H1 (cell line): Measurements from ENCODE around the gene LBX1. TPM values are rescaled to one million over a fixed set of nuclear protein-coding genes. Genes with fewer than 3 reads are reported as not detected.

Source experiments
- CTCF ChIA-PET: fragments of 300-600 bp; sonication (Branson Sonifier 250); formaldehyde crosslinking; loops from one replicate; lab custom pipeline; 2021; ENCODE audit not compliant: partially characterized antibody; lab: Charles Lee
- POLR2A ChIA-PET: fragments of 300-600 bp; sonication (Branson Sonifier 250); formaldehyde crosslinking; loops from one replicate; lab custom pipeline; 2021; ENCODE audit warnings: inconsistent platforms; ENCODE audit not compliant: partially characterized antibody; lab: Charles Lee
- DNase-seq, 2 experiments: peaks; one replicate each; pipeline versions ENCODE4 v3.0.0 to v3.0.0-alpha.2; 2010 to 2022; ENCODE audit warnings: low spot score in 2 of 2, low read depth in 1 of 2, mixed read lengths in 1 of 2
- FAIRE-seq: peaks from 2 replicates; lab custom pipeline; 2011; peaks lifted over from hg19 to GRCh38; lab: Jason Lieb, UNC
- H2AFZ ChIP-seq: 2 replicates; pipeline ENCODE4 v1.8.1; 2012; ENCODE audit warnings: low read length, inconsistent platforms
- H2AK5ac ChIP-seq: 2 replicates; pipeline ENCODE4 v1.6.1; 2013; ENCODE audit warnings: low read depth, low read length
- H2BK120ac ChIP-seq: replicated peaks from 2 replicates; pipeline ENCODE3; 2013; ENCODE audit warnings: low read depth, low read length, inconsistent platforms
- H2BK12ac ChIP-seq: 2 replicates; pipeline ENCODE4 v1.6.1; 2013; ENCODE audit warnings: low read depth, low read length
- H2BK15ac ChIP-seq: 2 replicates; pipeline ENCODE4 v1.6.1; 2013; ENCODE audit warnings: low read length
- H2BK20ac ChIP-seq: 2 replicates; pipeline ENCODE4 v1.6.1; 2013; ENCODE audit warnings: low read length
- H2BK5ac ChIP-seq: 2 replicates; pipeline ENCODE4 v1.6.1; 2013; ENCODE audit warnings: low read depth, low read length
- H3K14ac ChIP-seq: 2 replicates; pipeline ENCODE4 v1.6.1; 2013; ENCODE audit warnings: inconsistent platforms; ENCODE audit not compliant: insufficient read length
- H3K18ac ChIP-seq: 2 replicates; pipeline ENCODE4 v1.6.1; 2013; ENCODE audit warnings: low read length; ENCODE audit errors: extremely low read depth
- H3K23ac ChIP-seq: 2 replicates; pipeline ENCODE4 v1.6.1; 2013; ENCODE audit warnings: inconsistent platforms; ENCODE audit not compliant: insufficient read length
- H3K23me2 ChIP-seq: 2 replicates; pipeline ENCODE4 v1.6.1; 2013; ENCODE audit warnings: low read depth, low read length
- H3K27ac ChIP-seq: 2 replicates; pipeline ENCODE4 v1.6.1; 2011; ENCODE audit warnings: low read depth, low read length, inconsistent platforms
- H3K27me3 ChIP-seq, 4 experiments: replicated peaks in 1 of 4; 1 replicate in 1 of 4; 2 replicates in 3 of 4; pipeline versions ENCODE4 v1.6.1 to v1.8.1; 2011 to 2013; ENCODE audit warnings: low read length in 3 of 4, mild to moderate bottlenecking in 3 of 4, inconsistent platforms in 2 of 4, mixed read lengths in 2 of 4, moderate library complexity in 1 of 4; ENCODE audit not compliant: control insufficient read depth in 3 of 4, insufficient read depth in 3 of 4; ENCODE audit errors: extremely low read depth in 1 of 4
- H3K36me3 ChIP-seq, 4 experiments: 2 replicates each; pipeline versions ENCODE4 v1.6.1 to v1.8.1; 2011 to 2013; ENCODE audit warnings: mild to moderate bottlenecking in 4 of 4, low read length in 3 of 4, moderate library complexity in 2 of 4, control low read depth in 1 of 4, inconsistent platforms in 1 of 4; ENCODE audit not compliant: insufficient read depth in 4 of 4, control insufficient read depth in 2 of 4
- H3K4ac ChIP-seq: replicated peaks from 2 replicates; pipeline ENCODE3; 2013; ENCODE audit warnings: low read length, low read depth, mixed read lengths, inconsistent platforms; ENCODE audit not compliant: insufficient read length
- H3K4me1 ChIP-seq, 4 experiments: replicated peaks in 1 of 4; 1 replicate in 1 of 4; 2 replicates in 3 of 4; pipeline versions ENCODE4 v1.6.1 to v1.8.1; 2011 to 2013; ENCODE audit warnings: low read length in 3 of 4, inconsistent platforms in 2 of 4, mixed read lengths in 1 of 4; ENCODE audit not compliant: insufficient read depth in 4 of 4, control insufficient read depth in 3 of 4
- H3K4me2 ChIP-seq, 2 experiments: 2 replicates each; pipeline versions ENCODE4 v1.6.1 to v1.8.1; 2011 to 2013; ENCODE audit warnings: low read depth in 2 of 2, low read length in 2 of 2, control low read depth in 1 of 2, inconsistent platforms in 1 of 2, mild to moderate bottlenecking in 1 of 2; ENCODE audit not compliant: insufficient read depth in 1 of 2
- H3K4me3 ChIP-seq, 4 experiments: fragments of 200-600, 300-600 bp in 1 of 4; sonication (generic), shearing (Covaris generic), sonication (Bioruptor Twin) in 1 of 4; 2 replicates each; pipeline versions ENCODE4 v1.5.1 to v1.8.1; 2011 to 2016; ENCODE audit warnings: low read length in 4 of 4, low read depth in 3 of 4, control low read depth in 2 of 4, inconsistent platforms in 2 of 4, mild to moderate bottlenecking in 2 of 4, mixed read lengths in 1 of 4, moderate library complexity in 1 of 4; ENCODE audit not compliant: insufficient read depth in 2 of 4; ENCODE audit errors: extremely low read depth in 1 of 4
- H3K56ac ChIP-seq: replicated peaks from 2 replicates; pipeline ENCODE3; 2013; ENCODE audit warnings: low read depth, mild to moderate bottlenecking, mixed read lengths, low read length, inconsistent platforms; ENCODE audit not compliant: insufficient read length
- H3K79me1 ChIP-seq: 2 replicates; pipeline ENCODE4 v1.6.1; 2013; ENCODE audit warnings: low read depth, low read length, control low read depth
- H3K79me2 ChIP-seq, 2 experiments: 2 replicates each; pipeline versions ENCODE4 v1.6.1 to v1.8.1; 2012 to 2013; ENCODE audit warnings: low read length in 2 of 2, mild to moderate bottlenecking in 2 of 2, inconsistent platforms in 1 of 2; ENCODE audit not compliant: insufficient read depth in 2 of 2, control insufficient read depth in 1 of 2
- H3K9ac ChIP-seq, 4 experiments: replicated peaks in 1 of 4; 1 replicate in 1 of 4; 2 replicates in 3 of 4; pipeline versions ENCODE4 v1.6.1 to v1.8.1; 2011 to 2013; ENCODE audit warnings: low read depth in 3 of 4, low read length in 3 of 4, control low read depth in 2 of 4, mild to moderate bottlenecking in 2 of 4, moderate library complexity in 2 of 4, inconsistent platforms in 1 of 4; ENCODE audit errors: extremely low read depth in 1 of 4
- H3K9me3 ChIP-seq, 2 experiments: 2 replicates each; pipeline versions ENCODE4 v1.6.1 to v1.8.1; 2012 to 2013; ENCODE audit warnings: mild to moderate bottlenecking in 2 of 2, moderate library complexity in 2 of 2, control low read depth in 1 of 2, inconsistent platforms in 1 of 2, low read depth in 1 of 2, low read length in 1 of 2, mixed read lengths in 1 of 2; ENCODE audit not compliant: insufficient read depth in 2 of 2
- H4K20me1 ChIP-seq, 2 experiments: replicated peaks in 1 of 2; 2 replicates each; pipeline versions ENCODE3 to v1.8.1; 2011 to 2013; ENCODE audit warnings: inconsistent platforms in 2 of 2, low read length in 2 of 2, mild to moderate bottlenecking in 1 of 2; ENCODE audit not compliant: insufficient read depth in 2 of 2, control insufficient read depth in 1 of 2
- H4K5ac ChIP-seq: 2 replicates; pipeline ENCODE4 v1.6.1; 2013; ENCODE audit warnings: low read length, low read depth, mixed read lengths, inconsistent platforms; ENCODE audit not compliant: insufficient read length
- H4K8ac ChIP-seq: 2 replicates; pipeline ENCODE4 v1.8.0; 2013; ENCODE audit warnings: mild to moderate bottlenecking, moderate library complexity, low read length, inconsistent platforms; ENCODE audit not compliant: insufficient read depth; ENCODE audit errors: extremely low read depth
- H4K91ac ChIP-seq: replicated peaks from 2 replicates; pipeline ENCODE3; 2013; ENCODE audit warnings: low read length, mixed read lengths, inconsistent platforms; ENCODE audit not compliant: insufficient read length
- CBX5 ChIP-seq: fragments of 300-800, 300-1000 bp; sonication (generic); IDR thresholded peaks from 2 replicates; pipeline ENCODE4 v1.7.1; 2016; ENCODE audit warnings: antibody characterized with exemption, low read length, low read depth
- KDM4A ChIP-seq: IDR thresholded peaks from one replicate; pipeline ENCODE4 v1.7.1; 2012; ENCODE audit warnings: low read depth, mild to moderate bottlenecking, moderate library complexity, low read length, inconsistent platforms; ENCODE audit not compliant: severe bottlenecking
- SIN3A ChIP-seq, 2 experiments: IDR thresholded peaks in 1 of 2; conservative IDR thresholded peaks in 1 of 2; 2 replicates each; pipeline ENCODE4 v1.6.1; 2011 to 2012; ENCODE audit warnings: low read length in 2 of 2, improper control_type of control experiment in 1 of 2, low read depth in 1 of 2, mild to moderate bottlenecking in 1 of 2
- SP2 ChIP-seq: IDR thresholded peaks from 2 replicates; pipeline ENCODE4 v1.6.1; 2012; ENCODE audit warnings: mild to moderate bottlenecking, low read length, inconsistent platforms
- WGBS, 2 experiments: shearing (Covaris generic) in 1 of 2; methylation state at CpG; one replicate each; pipeline versions ENCODE4 v1.1.6 to v1.1.7; 2013 to 2015; ENCODE audit warnings: low lambda C conversion rate in 2 of 2, mixed read lengths in 2 of 2, inconsistent platforms in 1 of 2, low coverage in 1 of 2, missing lambda C conversion rate in 1 of 2; ENCODE audit not compliant: insufficient replicate concordance in 2 of 2, insufficient coverage in 1 of 2, insufficient read length in 1 of 2; ENCODE audit errors: extremely low coverage in 1 of 2, missing lambda C conversion rate in 1 of 2; 5-methylcytosine and 5-hydroxymethylcytosine counted together
- polyA plus RNA-seq, 7 experiments: library from polyadenylated mRNA; depleted of rRNA in 3 of 7; stranded (reverse) in 5 of 7; unstranded in 2 of 7; fragments of >200 nt in 5 of 7; fragments of 200-250 nt in 2 of 7; gene quantifications; 1 replicate in 5 of 7; 2 replicates in 1 of 7; 4 replicates in 1 of 7; pipeline versions ENCODE4 v1.2.1 to v1.2.3, GENCODE V29; 2011 to 2013; ENCODE audit warnings: missing spikeins in 2 of 7, mixed read lengths in 2 of 7
- total RNA-seq: library from RNA; stranded (reverse); fragmentation: NEBNext Ultra II Directional; extraction: Animal tissue kit (Norgen Biotek cat#: 25700); gene quantifications from 2 replicates; pipeline ENCODE4 v1.2.1, GENCODE V29; 2021

LBX1 gene
- total and polyA plus RNA-seq, 2 of the 8 experiments (the other 6 are each of a cell fraction or from before 2014, with no cell fraction given), result not detected

GRCh38 chr10:101228966-101229265, 347 bp downstream of the LBX1 start:
- Histone ChIP-seq H3K9ac (no peak overlapping the region), H2BK12ac (no peak overlapping the region), H3K27ac (no peak overlapping the region), H2BK15ac (no peak overlapping the region), H2AFZ (no peak overlapping the region), H3K4me2 (peak overlapping the region in 1 of 2 experiments; percentile 46; a peak in 2 of 4 replicates), H4K20me1 (peaks cover 36 to 41% of the 10 kb centered on the region in 2 experiments), H3K79me1 (no peaks in the 10 kb centered on the region), H3K14ac (no peak overlapping the region), H3K56ac (no peak overlapping the region), H4K5ac (no peak overlapping the region), H4K91ac (no peak overlapping the region), H3K23ac (no peak overlapping the region), H3K4me1 (peaks cover 6 to 26% (median 9%) of the 10 kb centered on the region in 4 experiments; a peak in 6 of 7 replicates), H2AK5ac (no peak overlapping the region), H2BK5ac (no peak overlapping the region), H3K27me3 (peaks cover 97 to 100% (median 100%) of the 10 kb centered on the region in 4 experiments), H3K4ac (no peak overlapping the region), H3K18ac (no peak overlapping the region), H2BK120ac (no peak overlapping the region), H3K23me2 (no peaks in the 10 kb centered on the region), H4K8ac (no peak overlapping the region; the same call in 1 of the 2 replicates), H3K9me3 (0 out of 4 replicates have a peak, but pooled peaks cover under 1 to 4% of the 10 kb centered on the region in 2 experiments), H3K79me2 (no peaks in the 10 kb centered on the region), H2BK20ac (no peak overlapping the region), H3K36me3 (peaks cover 0 to 14% (median 0%) of the 10 kb centered on the region in 4 experiments; a peak in 1 of 8 replicates), H3K4me3 (no peak overlapping the region)
- POLR2A ChIA-PET, result interaction anchor here (1.1 to 1.3 kb wide), 2 partner anchors 9 kb away, joined by 3 read pairs; no protein-coding TSS in a partner anchor
- CTCF ChIA-PET, result interaction anchor here (0.9 to 4.5 kb wide), 14 partner anchors 8 to 488 kb away, joined by 3 to 35 read pairs (median 4); no protein-coding TSS in a partner anchor
- no peak for TF ChIP-seq SIN3A (conservative IDR thresholded peaks at IDR 0.05 in 1 of 2, IDR thresholded peaks at IDR 0.05 in 1 of 2; ENCODE audit: low read depth in 1 of 2, low read length in 2 of 2)
- TF ChIP-seq SP2, result no peak
- no peak for TF ChIP-seq KDM4A
- TF ChIP-seq CBX5, result no peak
- WGBS, 2 experiments, result 3% methylated on average over 8 of the region's 34 CpGs; no CpG with 5 or more reads in 1 of the 2 experiments
- DNase-seq (no peak), FAIRE-seq (no peak)
